OCI-LY1 (cell line): Measurements from ENCODE around the gene ANO6.

Source experiments
- EZH2 ChIP-seq: fragments of 200-600 bp; sonication (generic), shearing (Covaris generic); IDR thresholded peaks from 2 replicates; pipeline ENCODE4 v1.8.0; 2017; ENCODE audit warnings: borderline replicate concordance, mixed run types, mild to moderate bottlenecking, antibody characterized with exemption, low read length, moderate library complexity, mixed read lengths
- TF ChIP-seq, protein P1 (sequence below): fragments of 200-600 bp; sonication (generic), shearing (Covaris generic); IDR thresholded peaks from 2 replicates; pipeline ENCODE4 v1.5.1; 2017; ENCODE audit warnings: mild to moderate bottlenecking, antibody characterized with exemption, low read length, moderate library complexity, mixed read lengths

DNA sequence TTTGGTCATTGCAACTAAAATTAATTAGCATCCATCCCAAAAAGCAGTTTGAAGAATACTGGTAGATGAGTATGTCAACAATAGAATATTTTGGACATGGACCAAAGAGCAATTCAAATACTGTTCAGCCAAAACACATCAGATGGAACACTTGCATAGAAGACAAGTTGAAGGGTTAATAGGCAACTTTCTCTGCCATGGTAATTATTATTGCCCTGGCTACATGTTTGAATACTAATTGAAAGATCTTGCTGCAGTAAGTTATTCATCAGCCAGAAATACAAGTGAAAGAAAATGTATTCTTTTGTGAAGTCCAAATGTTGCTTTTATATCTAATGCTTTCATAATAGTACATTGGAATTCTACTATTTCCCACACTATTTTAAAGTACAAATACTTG is 10.1 kb downstream of the ANO6 start:
- TF ChIP-seq, protein P1, sequence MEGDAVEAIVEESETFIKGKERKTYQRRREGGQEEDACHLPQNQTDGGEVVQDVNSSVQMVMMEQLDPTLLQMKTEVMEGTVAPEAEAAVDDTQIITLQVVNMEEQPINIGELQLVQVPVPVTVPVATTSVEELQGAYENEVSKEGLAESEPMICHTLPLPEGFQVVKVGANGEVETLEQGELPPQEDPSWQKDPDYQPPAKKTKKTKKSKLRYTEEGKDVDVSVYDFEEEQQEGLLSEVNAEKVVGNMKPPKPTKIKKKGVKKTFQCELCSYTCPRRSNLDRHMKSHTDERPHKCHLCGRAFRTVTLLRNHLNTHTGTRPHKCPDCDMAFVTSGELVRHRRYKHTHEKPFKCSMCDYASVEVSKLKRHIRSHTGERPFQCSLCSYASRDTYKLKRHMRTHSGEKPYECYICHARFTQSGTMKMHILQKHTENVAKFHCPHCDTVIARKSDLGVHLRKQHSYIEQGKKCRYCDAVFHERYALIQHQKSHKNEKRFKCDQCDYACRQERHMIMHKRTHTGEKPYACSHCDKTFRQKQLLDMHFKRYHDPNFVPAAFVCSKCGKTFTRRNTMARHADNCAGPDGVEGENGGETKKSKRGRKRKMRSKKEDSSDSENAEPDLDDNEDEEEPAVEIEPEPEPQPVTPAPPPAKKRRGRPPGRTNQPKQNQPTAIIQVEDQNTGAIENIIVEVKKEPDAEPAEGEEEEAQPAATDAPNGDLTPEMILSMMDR, result no peak
- TF ChIP-seq EZH2, result no peak
